SK-N-SH treated with all-trans-retinoic acid at 6 μM for 48 hours (cell line): ENCODE data around the gene PPP1R18.

ENCODE experiments used
- ATAC-seq: fragments of 200-7000 bp; cut with Tn5 transposase; 3 replicates; pipeline ENCODE4 v1.9.1; 2020; ENCODE audit warnings: mild to moderate bottlenecking, moderate library complexity
- ARNTL ChIP-seq: fragments of 450-650 bp; formaldehyde crosslinking; IDR thresholded peaks from 2 replicates; pipeline ENCODE4 v1.5.0; 2020; ENCODE audit warnings: low read depth, mild to moderate bottlenecking, moderate library complexity, borderline replicate concordance
- BACH2 ChIP-seq: fragments of 250-450 bp; sonication (Bioruptor Pico); IDR thresholded peaks from 2 replicates; pipeline ENCODE4 v1.9.0; 2021; ENCODE audit warnings: mild to moderate bottlenecking, borderline replicate concordance
- CSDC2 ChIP-seq: fragments of 250-450 bp; sonication (Bioruptor Pico); IDR thresholded peaks from 2 replicates; pipeline ENCODE4 v1.5.0; 2020; ENCODE audit warnings: mild to moderate bottlenecking, moderate library complexity
- ESRRG ChIP-seq: fragments of 250-450 bp; sonication (Bioruptor Pico); IDR thresholded peaks from 2 replicates; pipeline ENCODE4 v1.6.1; 2021; ENCODE audit warnings: mild to moderate bottlenecking
- GLIS3 ChIP-seq: fragments of 250-450 bp; sonication (Bioruptor Pico); IDR thresholded peaks from 2 replicates; pipeline ENCODE4 v1.5.0; 2020; ENCODE audit warnings: mild to moderate bottlenecking, moderate library complexity
- ISL1 ChIP-seq: fragments of 250-450 bp; sonication (Bioruptor Pico); IDR thresholded peaks from 2 replicates; pipeline ENCODE4 v2.1.2; 2022; ENCODE audit warnings: mild to moderate bottlenecking, moderate library complexity
- OSR1 ChIP-seq: fragments of 250-450 bp; sonication (Bioruptor Pico); IDR thresholded peaks from 2 replicates; pipeline ENCODE4 v1.8.0; 2022; ENCODE audit warnings: moderate library complexity, mild to moderate bottlenecking, inconsistent platforms
- PPARA ChIP-seq: fragments of 250-450 bp; sonication (Bioruptor Pico); IDR thresholded peaks from 2 replicates; pipeline ENCODE4 v1.5.0; 2020; ENCODE audit warnings: mild to moderate bottlenecking, borderline replicate concordance
- RARB ChIP-seq: fragments of 250-450 bp; sonication (Bioruptor Pico); IDR thresholded peaks from 2 replicates; pipeline ENCODE4 v1.8.0; 2021; ENCODE audit warnings: mild to moderate bottlenecking, moderate library complexity
- SNAI2 ChIP-seq: fragments of 250-450 bp; sonication (Bioruptor Pico); IDR thresholded peaks from 2 replicates; pipeline ENCODE4 v1.5.0; 2020; ENCODE audit warnings: mild to moderate bottlenecking, moderate library complexity
- TCF4 ChIP-seq: fragments of 250-450 bp; sonication (Bioruptor Pico); IDR thresholded peaks from 2 replicates; pipeline ENCODE4 v1.8.0; 2021; ENCODE audit warnings: mild to moderate bottlenecking, moderate library complexity, borderline replicate concordance
- TOX ChIP-seq: fragments of 250-450 bp; sonication (Bioruptor Pico); IDR thresholded peaks from 2 replicates; pipeline ENCODE4 v1.8.0; 2021; ENCODE audit warnings: mild to moderate bottlenecking, moderate library complexity, borderline replicate concordance
- ZC3H10 ChIP-seq: fragments of 250-450 bp; sonication (Bioruptor Pico); IDR thresholded peaks from 2 replicates; pipeline ENCODE4 v1.5.1; 2021; ENCODE audit warnings: mild to moderate bottlenecking, moderate library complexity
- ZFP3 ChIP-seq: fragments of 250-450 bp; sonication (Bioruptor Pico); IDR thresholded peaks from 2 replicates; pipeline ENCODE4 v1.5.0; 2020; ENCODE audit warnings: mild to moderate bottlenecking, moderate library complexity
- ZFP30 ChIP-seq: fragments of 450-650 bp; formaldehyde crosslinking; IDR thresholded peaks from 2 replicates; pipeline ENCODE4 v1.5.0; 2022; ENCODE audit warnings: mild to moderate bottlenecking, moderate library complexity
- ZNF565 ChIP-seq: fragments of 450-650 bp; formaldehyde crosslinking; conservative IDR thresholded peaks from 2 replicates; pipeline ENCODE4 v1.5.0; 2020; ENCODE audit warnings: low read depth, mild to moderate bottlenecking, moderate library complexity
- ZNF70 ChIP-seq: fragments of 450-650 bp; formaldehyde crosslinking; IDR thresholded peaks from 2 replicates; pipeline ENCODE4 v1.5.0; 2020; ENCODE audit warnings: mild to moderate bottlenecking, moderate library complexity
- ZNF8 ChIP-seq: fragments of 450-650 bp; formaldehyde crosslinking; IDR thresholded peaks from 2 replicates; pipeline ENCODE4 v1.5.0; 2020; ENCODE audit warnings: mild to moderate bottlenecking, moderate library complexity
- TF ChIP-seq, protein P1 (sequence below): fragments of 250-450 bp; sonication (Bioruptor Pico); IDR thresholded peaks from 2 replicates; pipeline ENCODE4 v1.8.0; 2021; ENCODE audit warnings: low read depth, mild to moderate bottlenecking, moderate library complexity, borderline replicate concordance
- TF ChIP-seq, protein P2 (sequence below): fragments of 250-450 bp; sonication (Bioruptor Pico); IDR thresholded peaks from 2 replicates; pipeline ENCODE4 v1.8.0; 2020; ENCODE audit warnings: mild to moderate bottlenecking, moderate library complexity, borderline replicate concordance
- TF ChIP-seq, protein P3 (sequence below): fragments of 250-450 bp; sonication (Bioruptor Pico); IDR thresholded peaks from 2 replicates; pipeline ENCODE4 v1.5.1; 2020; ENCODE audit warnings: low read depth, mild to moderate bottlenecking, moderate library complexity
- TF ChIP-seq, protein P4 (sequence below): fragments of 250-450 bp; sonication (Bioruptor Pico); IDR thresholded peaks from 2 replicates; pipeline ENCODE4 v1.5.1; 2021; ENCODE audit warnings: mild to moderate bottlenecking, moderate library complexity

PPP1R18 gene

DNA sequence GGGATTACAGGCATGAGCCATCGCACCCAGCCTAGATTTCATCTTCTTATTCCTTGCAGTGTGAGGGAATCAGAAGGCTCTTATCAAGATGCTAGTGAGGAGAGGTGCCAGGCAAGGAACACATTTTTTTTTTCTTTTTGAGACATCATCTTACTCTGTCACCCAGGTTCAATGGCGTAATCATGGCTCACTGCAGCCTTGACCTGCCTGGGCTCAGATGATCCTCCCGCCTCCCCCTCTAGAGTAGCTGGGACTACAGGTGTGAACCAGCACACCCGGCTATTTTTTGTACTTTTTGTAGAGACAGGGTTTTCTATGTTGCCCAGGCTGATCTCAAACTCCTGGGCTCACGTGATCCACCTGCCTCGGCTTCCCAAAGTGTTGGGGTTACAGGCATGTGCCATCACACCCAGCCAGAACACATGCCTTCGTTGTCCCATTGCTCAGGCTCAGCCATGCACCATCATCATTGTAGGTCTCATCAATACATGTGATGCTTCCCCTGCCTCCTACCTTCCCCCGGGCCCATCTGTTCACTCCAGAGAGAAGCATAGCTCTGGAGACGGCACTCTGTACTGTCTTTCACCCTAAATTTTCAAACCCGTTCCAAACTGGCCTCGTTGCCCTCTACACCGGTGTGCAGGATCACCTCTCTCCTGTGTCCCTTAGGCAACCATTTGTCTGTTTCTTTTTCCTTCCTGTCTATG is 45.9 kb upstream of the PPP1R18 start:
- ATAC-seq: no peak

DNA sequence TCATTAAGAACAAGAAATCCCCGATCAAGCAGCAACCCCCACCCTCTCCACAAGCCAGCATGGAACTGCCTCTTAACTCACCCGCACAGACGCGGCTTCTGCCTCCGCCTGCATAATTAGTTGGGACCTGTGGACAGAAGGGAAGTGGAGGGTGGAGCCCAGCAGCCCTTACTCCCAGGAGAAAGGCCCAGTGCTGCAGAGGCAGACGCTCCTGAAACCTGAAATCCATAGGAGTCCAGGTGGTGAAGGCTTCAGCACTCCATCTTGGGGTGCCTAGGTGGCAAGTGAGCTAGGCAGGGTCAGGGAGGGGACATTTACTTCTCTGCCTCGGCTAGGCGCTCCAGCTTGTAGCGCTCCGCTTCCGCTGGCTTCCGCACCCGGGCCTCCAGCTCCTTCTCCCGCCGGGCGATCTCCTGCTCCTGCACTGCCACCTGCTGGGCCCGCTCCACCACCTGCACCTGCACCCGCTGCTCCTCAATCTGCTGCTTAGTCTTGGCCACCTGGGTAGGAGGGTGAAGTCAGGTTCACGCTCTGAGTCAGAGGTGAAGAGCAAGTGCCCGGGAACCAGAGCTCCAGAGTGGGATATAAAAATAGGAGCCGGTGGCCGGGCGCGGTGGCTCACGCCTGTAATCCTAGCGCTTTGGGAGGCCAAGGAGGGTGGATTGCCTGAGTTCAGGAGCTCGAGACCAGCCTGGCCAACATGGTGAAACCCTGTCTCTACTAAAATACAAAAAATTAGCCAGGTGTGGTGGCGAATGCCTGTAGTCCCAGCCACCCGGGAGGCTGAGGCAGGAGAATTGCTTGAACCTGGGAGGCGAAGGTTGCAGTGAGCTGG is 44.4 kb upstream of the PPP1R18 start:
- peak; percentile 1; the same call in 1 of the 3 replicates for ATAC-seq

More for the DNA sequence above, 45.9 kb upstream of the PPP1R18 start:
- no peak for TF ChIP-seq TOX (CRISPR knock-in tag)
- no peak for TF ChIP-seq PPARA (CRISPR knock-in tag)
- no peak for TF ChIP-seq RARB
- TF ChIP-seq OSR1 (CRISPR knock-in tag): no peak
- no peak for TF ChIP-seq ZFP3 (CRISPR knock-in tag)
- TF ChIP-seq ZNF8 (CRISPR knock-in tag): no peak
- no peak for TF ChIP-seq SNAI2 (CRISPR knock-in tag)
- TF ChIP-seq, protein P1, sequence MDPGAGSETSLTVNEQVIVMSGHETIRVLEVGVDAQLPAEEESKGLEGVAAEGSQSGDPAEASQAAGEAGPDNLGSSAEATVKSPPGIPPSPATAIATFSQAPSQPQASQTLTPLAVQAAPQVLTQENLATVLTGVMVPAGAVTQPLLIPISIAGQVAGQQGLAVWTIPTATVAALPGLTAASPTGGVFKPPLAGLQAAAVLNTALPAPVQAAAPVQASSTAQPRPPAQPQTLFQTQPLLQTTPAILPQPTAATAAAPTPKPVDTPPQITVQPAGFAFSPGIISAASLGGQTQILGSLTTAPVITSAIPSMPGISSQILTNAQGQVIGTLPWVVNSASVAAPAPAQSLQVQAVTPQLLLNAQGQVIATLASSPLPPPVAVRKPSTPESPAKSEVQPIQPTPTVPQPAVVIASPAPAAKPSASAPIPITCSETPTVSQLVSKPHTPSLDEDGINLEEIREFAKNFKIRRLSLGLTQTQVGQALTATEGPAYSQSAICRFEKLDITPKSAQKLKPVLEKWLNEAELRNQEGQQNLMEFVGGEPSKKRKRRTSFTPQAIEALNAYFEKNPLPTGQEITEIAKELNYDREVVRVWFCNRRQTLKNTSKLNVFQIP (CRISPR knock-in tag): no peak
- TF ChIP-seq, protein P2, sequence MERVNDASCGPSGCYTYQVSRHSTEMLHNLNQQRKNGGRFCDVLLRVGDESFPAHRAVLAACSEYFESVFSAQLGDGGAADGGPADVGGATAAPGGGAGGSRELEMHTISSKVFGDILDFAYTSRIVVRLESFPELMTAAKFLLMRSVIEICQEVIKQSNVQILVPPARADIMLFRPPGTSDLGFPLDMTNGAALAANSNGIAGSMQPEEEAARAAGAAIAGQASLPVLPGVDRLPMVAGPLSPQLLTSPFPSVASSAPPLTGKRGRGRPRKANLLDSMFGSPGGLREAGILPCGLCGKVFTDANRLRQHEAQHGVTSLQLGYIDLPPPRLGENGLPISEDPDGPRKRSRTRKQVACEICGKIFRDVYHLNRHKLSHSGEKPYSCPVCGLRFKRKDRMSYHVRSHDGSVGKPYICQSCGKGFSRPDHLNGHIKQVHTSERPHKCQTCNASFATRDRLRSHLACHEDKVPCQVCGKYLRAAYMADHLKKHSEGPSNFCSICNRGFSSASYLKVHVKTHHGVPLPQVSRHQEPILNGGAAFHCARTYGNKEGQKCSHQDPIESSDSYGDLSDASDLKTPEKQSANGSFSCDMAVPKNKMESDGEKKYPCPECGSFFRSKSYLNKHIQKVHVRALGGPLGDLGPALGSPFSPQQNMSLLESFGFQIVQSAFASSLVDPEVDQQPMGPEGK (CRISPR knock-in tag): no peak
- TF ChIP-seq, protein P3, sequence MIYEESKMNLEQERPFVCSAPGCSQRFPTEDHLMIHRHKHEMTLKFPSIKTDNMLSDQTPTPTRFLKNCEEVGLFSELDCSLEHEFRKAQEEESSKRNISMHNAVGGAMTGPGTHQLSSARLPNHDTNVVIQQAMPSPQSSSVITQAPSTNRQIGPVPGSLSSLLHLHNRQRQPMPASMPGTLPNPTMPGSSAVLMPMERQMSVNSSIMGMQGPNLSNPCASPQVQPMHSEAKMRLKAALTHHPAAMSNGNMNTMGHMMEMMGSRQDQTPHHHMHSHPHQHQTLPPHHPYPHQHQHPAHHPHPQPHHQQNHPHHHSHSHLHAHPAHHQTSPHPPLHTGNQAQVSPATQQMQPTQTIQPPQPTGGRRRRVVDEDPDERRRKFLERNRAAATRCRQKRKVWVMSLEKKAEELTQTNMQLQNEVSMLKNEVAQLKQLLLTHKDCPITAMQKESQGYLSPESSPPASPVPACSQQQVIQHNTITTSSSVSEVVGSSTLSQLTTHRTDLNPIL: no peak
- TF ChIP-seq GLIS3 (CRISPR knock-in tag): no peak

DNA sequence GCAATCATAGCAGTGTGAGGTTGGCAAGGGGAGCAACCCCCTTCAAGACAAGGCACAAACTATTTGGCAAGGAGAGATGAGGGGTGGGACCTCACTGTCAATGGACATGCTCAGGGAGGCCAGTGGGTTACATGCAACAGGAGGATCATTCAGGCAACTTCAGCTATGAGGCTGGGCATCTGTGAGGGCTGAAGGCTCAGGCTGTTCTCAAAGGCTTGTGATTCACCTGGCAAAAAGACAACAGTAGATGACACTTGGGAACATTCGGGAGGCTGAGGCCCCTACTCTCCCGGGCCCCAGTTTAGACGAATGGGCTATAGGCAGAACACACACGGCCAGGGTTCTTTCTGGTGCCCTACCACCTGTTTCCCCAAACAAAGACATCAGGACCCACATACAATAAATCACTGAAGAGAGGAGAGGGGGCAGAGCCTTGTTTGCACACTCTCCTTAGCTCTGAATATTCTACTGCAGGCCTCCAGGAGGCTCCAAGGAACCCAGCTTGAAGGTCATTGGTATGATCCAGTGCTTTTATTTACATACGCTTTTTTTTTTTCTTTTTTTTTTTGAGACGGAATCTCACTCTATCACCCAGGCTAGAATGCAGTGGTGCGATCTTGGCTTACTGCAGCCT is 41.6 kb upstream of the PPP1R18 start:
- TF ChIP-seq ZFP3 (CRISPR knock-in tag): no peak
- TF ChIP-seq BACH2 (CRISPR knock-in tag): no peak
- TF ChIP-seq, protein P4, sequence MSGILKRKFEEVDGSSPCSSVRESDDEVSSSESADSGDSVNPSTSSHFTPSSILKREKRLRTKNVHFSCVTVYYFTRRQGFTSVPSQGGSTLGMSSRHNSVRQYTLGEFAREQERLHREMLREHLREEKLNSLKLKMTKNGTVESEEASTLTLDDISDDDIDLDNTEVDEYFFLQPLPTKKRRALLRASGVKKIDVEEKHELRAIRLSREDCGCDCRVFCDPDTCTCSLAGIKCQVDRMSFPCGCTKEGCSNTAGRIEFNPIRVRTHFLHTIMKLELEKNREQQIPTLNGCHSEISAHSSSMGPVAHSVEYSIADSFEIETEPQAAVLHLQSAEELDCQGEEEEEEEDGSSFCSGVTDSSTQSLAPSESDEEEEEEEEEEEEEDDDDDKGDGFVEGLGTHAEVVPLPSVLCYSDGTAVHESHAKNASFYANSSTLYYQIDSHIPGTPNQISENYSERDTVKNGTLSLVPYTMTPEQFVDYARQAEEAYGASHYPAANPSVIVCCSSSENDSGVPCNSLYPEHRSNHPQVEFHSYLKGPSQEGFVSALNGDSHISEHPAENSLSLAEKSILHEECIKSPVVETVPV (CRISPR knock-in tag): no peak
- TF ChIP-seq ZNF565 (CRISPR knock-in tag): no peak
- TF ChIP-seq, protein P3: no peak
- TF ChIP-seq CSDC2 (CRISPR knock-in tag): no peak
- no peak for TF ChIP-seq TOX (CRISPR knock-in tag)
- TF ChIP-seq PPARA (CRISPR knock-in tag): no peak
- TF ChIP-seq SNAI2 (CRISPR knock-in tag): no peak
- TF ChIP-seq ISL1: no peak
- no peak for TF ChIP-seq TCF4 (CRISPR knock-in tag)
- no peak for TF ChIP-seq RARB
- TF ChIP-seq ZFP30 (CRISPR knock-in tag): no peak
- no peak for TF ChIP-seq ZC3H10 (CRISPR knock-in tag)
- TF ChIP-seq GLIS3 (CRISPR knock-in tag): no peak
- TF ChIP-seq, protein P2 (CRISPR knock-in tag): no peak
- TF ChIP-seq OSR1 (CRISPR knock-in tag): no peak
- TF ChIP-seq ZNF70 (CRISPR knock-in tag): no peak
- TF ChIP-seq ARNTL: no peak
- no peak for TF ChIP-seq ESRRG (CRISPR knock-in tag)

More for the DNA sequence above, 44.4 kb upstream of the PPP1R18 start:
- TF ChIP-seq, protein P2 (CRISPR knock-in tag): no peak
- TF ChIP-seq ZFP3 (CRISPR knock-in tag): 0 out of 2 replicates have a peak, but pooled peaks have one; percentile 10
- TF ChIP-seq, all 23 proteins: peak for 1

More for the DNA sequence above, 41.6 kb upstream of the PPP1R18 start:
- ATAC-seq: peak; percentile 46
